ENCODE results near the gene NELFA.
"Not testable (repeated sequence)": the region's sequence is repeated elsewhere in the genome, so short reads cannot be mapped to it uniquely, and the experiment has no call there.

NELFA gene

GRCh38 chr4:2036327-2036726 lies 27.6 kb upstream of the NELFA start:
- no peaks in the 10 kb centered on the region for H3K9me3 ChIP-seq (ENCODE audit: control insufficient read depth, insufficient read depth, low read depth, low read length)
- CTCF ChIA-PET: interaction anchor here (1.0 kb wide), 1 partner anchor 137 kb away, joined by 3 read pairs; no protein-coding TSS in a partner anchor
- POLR2A ChIA-PET: no interaction called here
- no peaks in the 10 kb centered on the region for H3K4me1 ChIP-seq (ENCODE audit: control insufficient read depth, insufficient read depth, low read length)
- H3K27ac ChIP-seq (ENCODE audit: extremely low read depth, low read depth, low read length): no peak overlapping the region
- H3K4me3 ChIP-seq (ENCODE audit: low read depth, low read length): no peak overlapping the region
- H3K36me3 ChIP-seq (ENCODE audit: control insufficient read depth in 2 of 2, insufficient read depth in 1 of 2, low read length in 2 of 2): no peaks in the 10 kb centered on the region
- TF ChIP-seq MEIS1 (CRISPR knock-in tag; IDR thresholded peaks at IDR 0.05; ENCODE audit: borderline replicate concordance): no peak

- CTCF ChIA-PET; POLR2A ChIA-PET; H3K9me3 ChIP-seq (ENCODE audit: control insufficient read depth, insufficient read depth, low read depth, low read length): not testable (repeated sequence)
These were observed 22.4 kb upstream of the NELFA start for GRCh38 chr4:2031161-2031560.

GRCh38 chr4:2027120-2027519 lies 18.3 kb upstream of the NELFA start:
- H3K36me3 ChIP-seq (ENCODE audit: control insufficient read depth in 2 of 2, insufficient read depth in 1 of 2, low read length in 2 of 2); H3K9me3 ChIP-seq (ENCODE audit: control insufficient read depth, insufficient read depth, low read depth, low read length); POLR2A ChIA-PET; H3K4me1 ChIP-seq (ENCODE audit: control insufficient read depth, insufficient read depth, low read length); H3K27ac ChIP-seq (ENCODE audit: extremely low read depth, low read depth, low read length); H3K4me3 ChIP-seq (ENCODE audit: low read depth, low read length); CTCF ChIA-PET: not testable (repeated sequence)

More at GRCh38 chr4:2031161-2031560, 22.4 kb upstream of the NELFA start:
- H3K4me1 ChIP-seq (ENCODE audit: control insufficient read depth, insufficient read depth, low read length); H3K36me3 ChIP-seq (ENCODE audit: control insufficient read depth in 2 of 2, insufficient read depth in 1 of 2, low read length in 2 of 2); H3K4me3 ChIP-seq (ENCODE audit: low read depth, low read length); H3K27ac ChIP-seq (ENCODE audit: extremely low read depth, low read depth, low read length): not testable (repeated sequence)
- TF ChIP-seq ZNF558 (tag by site-specific recombination; IDR thresholded peaks at IDR 0.05): peak; percentile 93

- Histone ChIP-seq H3K4me3 (ENCODE audit: low read depth, low read length) (no peak overlapping the region), H3K27ac (ENCODE audit: extremely low read depth, low read depth, low read length) (no peak overlapping the region), H3K4me1 (ENCODE audit: control insufficient read depth, insufficient read depth, low read length) (no peaks in the 10 kb centered on the region), H3K9me3 (ENCODE audit: control insufficient read depth, insufficient read depth, low read depth, low read length) (no peaks in the 10 kb centered on the region), H3K36me3 (ENCODE audit: control insufficient read depth in 2 of 2, insufficient read depth in 1 of 2, low read length in 2 of 2) (no peaks in the 10 kb centered on the region)
- TF ChIP-seq MYNN (tag by site-specific recombination; IDR thresholded peaks at IDR 0.05; ENCODE audit: borderline replicate concordance): no peak
- TF ChIP-seq SETDB1 (IDR thresholded peaks at IDR 0.05; ENCODE audit: insufficient read length, low read length): peak; percentile 53
- POLR2A ChIA-PET: no interaction called here
- CTCF ChIA-PET: no interaction called here
These were observed 17.0 kb upstream of the NELFA start for GRCh38 chr4:2025817-2026216.

- TF ChIP-seq ZNF157 (tag by site-specific recombination; IDR thresholded peaks at IDR 0.05) (no peak), MZF1 (tag by site-specific recombination; IDR thresholded peaks at IDR 0.05; ENCODE audit: borderline replicate concordance) (no peak), HOXC10 (CRISPR knock-in tag; IDR thresholded peaks at IDR 0.05) (no peak), ZNF610 (tag by site-specific recombination; IDR thresholded peaks at IDR 0.05; ENCODE audit: borderline replicate concordance) (no peak), ZNF510 (tag by site-specific recombination; IDR thresholded peaks at IDR 0.05; ENCODE audit: insufficient replicate concordance) (no peak), ZNF433 (tag by site-specific recombination; IDR thresholded peaks at IDR 0.05; ENCODE audit: low read depth) (no peak), ZNF626 (tag by site-specific recombination; IDR thresholded peaks at IDR 0.05) (no peak), PRDM4 (tag by site-specific recombination; IDR thresholded peaks at IDR 0.05) (no peak), ZNF585B (tag by site-specific recombination; IDR thresholded peaks at IDR 0.05) (no peak), ZNF707 (tag by site-specific recombination; IDR thresholded peaks at IDR 0.05) (no peak), ZBTB17 (tag by site-specific recombination; IDR thresholded peaks at IDR 0.05) (no peak), ZNF362 (tag by site-specific recombination; IDR thresholded peaks at IDR 0.05) (no peak), ZFHX2 (tag by site-specific recombination; conservative IDR thresholded peaks at IDR 0.05) (no peak)
- POLR2A ChIA-PET: no interaction called here
- Histone ChIP-seq H3K36me3 (ENCODE audit: control insufficient read depth in 2 of 2, insufficient read depth in 1 of 2, low read length in 2 of 2) (no peaks in the 10 kb centered on the region), H3K4me3 (ENCODE audit: low read depth, low read length) (no peak overlapping the region), H3K27ac (ENCODE audit: extremely low read depth, low read depth, low read length) (no peak overlapping the region), H3K4me1 (ENCODE audit: control insufficient read depth, insufficient read depth, low read length) (no peaks in the 10 kb centered on the region), H3K9me3 (ENCODE audit: control insufficient read depth, insufficient read depth, low read depth, low read length) (no peaks in the 10 kb centered on the region)
- CTCF ChIA-PET: interaction anchor here (0.7 kb wide), 1 partner anchor 162 kb away, joined by 3 read pairs; no protein-coding TSS in a partner anchor
These were observed 15.9 kb upstream of the NELFA start for GRCh38 chr4:2024683-2025082.

GRCh38 chr4:2021358-2022018 lies 12.7 kb upstream of the NELFA start:
- POLR2A ChIA-PET: interaction anchor here (0.6 kb wide), 1 partner anchor 310 kb away, joined by 6 read pairs; the partner anchor contains the start of gene SLBP
- H3K36me3 ChIP-seq (ENCODE audit: control insufficient read depth in 2 of 2, insufficient read depth in 1 of 2, low read length in 2 of 2); H3K4me3 ChIP-seq (ENCODE audit: low read depth, low read length); H3K27ac ChIP-seq (ENCODE audit: extremely low read depth, low read depth, low read length); H3K9me3 ChIP-seq (ENCODE audit: control insufficient read depth, insufficient read depth, low read depth, low read length); CTCF ChIA-PET; H3K4me1 ChIP-seq (ENCODE audit: control insufficient read depth, insufficient read depth, low read length): not testable (repeated sequence)

Data from HEK293 (cell line).